ENCODE results near the gene ADAM22.
A peak's percentile ranks its signal among the peaks of the same experiment; 100 is the strongest.

The ADAM22 gene

GRCh38 chr7:88169717-88170320, 235.8 kb downstream of the ADAM22 start:
- no peak for DNase-seq

GRCh38 chr7:88172842-88173241, 238.8 kb downstream of the ADAM22 start:
- no peak for DNase-seq

GRCh38 chr7:88176190-88176589, 242.1 kb downstream of the ADAM22 start:
- no peak for DNase-seq

GRCh38 chr7:88183051-88183450, 249.0 kb downstream of the ADAM22 start:
- DNase-seq, result no peak

- peak; percentile 10 for DNase-seq
These were observed 250.8 kb downstream of the ADAM22 start for GRCh38 chr7:88184848-88185304.

GRCh38 chr7:88185650-88186049, 251.6 kb downstream of the ADAM22 start:
- DNase-seq, result no peak

- no peak for DNase-seq
These were observed 257.9 kb downstream of the ADAM22 start for GRCh38 chr7:88191911-88192310.

- no peak for DNase-seq
These were observed 266.2 kb downstream of the ADAM22 start for GRCh38 chr7:88200261-88200660.

- no peak for DNase-seq
These were observed 266.7 kb downstream of the ADAM22 start for GRCh38 chr7:88200789-88201188.

- no peak for DNase-seq
These were observed 267.3 kb downstream of the ADAM22 start for GRCh38 chr7:88201305-88201704.

- DNase-seq, result no peak
These were observed 268.2 kb downstream of the ADAM22 start for GRCh38 chr7:88202278-88202677.

- DNase-seq, result no peak
These were observed 268.7 kb downstream of the ADAM22 start for GRCh38 chr7:88202799-88203198.

- DNase-seq, result no peak
These were observed 269.4 kb downstream of the ADAM22 start for GRCh38 chr7:88203401-88203800.

- no peak for DNase-seq
These were observed 270.6 kb downstream of the ADAM22 start for GRCh38 chr7:88204525-88205110.

- DNase-seq, result no peak
These were observed 271.1 kb downstream of the ADAM22 start for GRCh38 chr7:88205179-88205578.

- no peak for DNase-seq
These were observed 272.2 kb downstream of the ADAM22 start for GRCh38 chr7:88206254-88206653.

GRCh38 chr7:88208521-88208920, 274.5 kb downstream of the ADAM22 start:
- no peak for DNase-seq

GRCh38 chr7:88212918-88213317, 278.9 kb downstream of the ADAM22 start:
- DNase-seq, result no peak

GRCh38 chr7:88214456-88214855, 280.4 kb downstream of the ADAM22 start:
- no peak for DNase-seq

GRCh38 chr7:88215295-88215694, 281.2 kb downstream of the ADAM22 start:
- DNase-seq, result no peak

GRCh38 chr7:88216276-88216675, 282.2 kb downstream of the ADAM22 start:
- DNase-seq, result no peak

- DNase-seq, result no peak
These were observed 283.8 kb downstream of the ADAM22 start for GRCh38 chr7:88217675-88218428.

GRCh38 chr7:88218429-88218745, 284.3 kb downstream of the ADAM22 start:
- DNase-seq, result no peak

All from fibroblast of skin of abdomen (primary cell).